ENCODE results near the gene GPR68. TPM values are rescaled to one million over a fixed set of nuclear protein-coding genes. Genes with fewer than 3 reads are reported as not detected.

Gene GPR68, protein sequence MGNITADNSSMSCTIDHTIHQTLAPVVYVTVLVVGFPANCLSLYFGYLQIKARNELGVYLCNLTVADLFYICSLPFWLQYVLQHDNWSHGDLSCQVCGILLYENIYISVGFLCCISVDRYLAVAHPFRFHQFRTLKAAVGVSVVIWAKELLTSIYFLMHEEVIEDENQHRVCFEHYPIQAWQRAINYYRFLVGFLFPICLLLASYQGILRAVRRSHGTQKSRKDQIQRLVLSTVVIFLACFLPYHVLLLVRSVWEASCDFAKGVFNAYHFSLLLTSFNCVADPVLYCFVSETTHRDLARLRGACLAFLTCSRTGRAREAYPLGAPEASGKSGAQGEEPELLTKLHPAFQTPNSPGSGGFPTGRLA
- 0.67 TPM for total RNA-seq
- long read RNA-seq, partial matches to known transcripts: 0 of 1 reads
- long read RNA-seq, other reads (novel, unspliced or antisense): 1 of 1 reads

DNA sequence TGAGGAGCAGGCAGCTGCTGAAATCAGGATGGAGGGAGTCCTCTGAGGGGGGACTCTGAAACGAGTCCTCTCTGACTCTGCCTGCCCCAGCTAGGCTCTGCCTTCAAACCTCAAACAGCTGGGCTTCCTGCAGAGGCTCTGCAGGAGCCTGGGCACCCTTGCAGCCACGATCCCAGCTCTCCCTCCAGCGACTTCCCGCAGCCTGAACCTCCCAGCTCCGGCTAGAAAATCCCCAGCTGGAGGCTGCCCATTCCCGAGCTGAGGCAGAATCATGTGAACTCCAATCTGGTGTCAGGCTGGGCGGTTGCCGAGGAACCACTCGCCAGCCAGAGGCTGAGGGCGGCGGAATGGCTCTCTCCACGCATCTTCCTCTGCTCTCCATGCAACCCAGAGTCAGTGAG lies at the start of gene GPR68:
TSS of gene GPR68 (minus strand) at position 204 of the 401 bp plus-strand sequence. CDS start 9,654 bp downstream, outside the sequence.
- DNase-seq (ENCODE audit: low spot score): no peak

DNA sequence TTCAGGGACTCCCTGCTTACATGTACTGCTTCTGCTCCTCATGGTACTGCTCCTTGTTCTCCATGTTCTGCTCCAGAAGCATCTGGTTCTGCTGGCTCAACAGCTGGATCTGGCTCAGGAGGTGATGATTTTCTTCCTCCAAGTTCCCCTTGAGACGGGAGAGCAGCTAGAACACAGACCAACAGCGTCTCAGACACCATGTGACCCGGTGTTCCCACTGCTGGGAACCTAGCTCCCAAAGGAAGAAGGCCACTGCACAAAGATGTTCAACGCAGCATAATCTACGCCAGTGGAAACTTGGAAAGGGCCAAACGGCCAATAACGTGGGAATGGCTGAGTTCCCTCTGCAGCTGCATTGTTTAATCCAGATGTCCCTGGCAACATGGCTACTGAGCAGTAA lies 49.6 kb upstream of the GPR68 start:
- no peak for DNase-seq (ENCODE audit: low spot score)

GRCh38 chr14:91293281-91293680 lies 48.8 kb upstream of the GPR68 start:
- no peak for DNase-seq (ENCODE audit: low spot score)

GRCh38 chr14:91292491-91292890 lies 48.0 kb upstream of the GPR68 start:
- no peak for DNase-seq (ENCODE audit: low spot score)

GRCh38 chr14:91291786-91292405 lies 47.4 kb upstream of the GPR68 start:
- DNase-seq (ENCODE audit: low spot score): no peak

- DNase-seq (ENCODE audit: low spot score): no peak
Measured at GRCh38 chr14:91290986-91291385, 46.5 kb upstream of the GPR68 start.

GRCh38 chr14:91289464-91289863 lies 45.0 kb upstream of the GPR68 start:
- DNase-seq (ENCODE audit: low spot score): no peak

DNA sequence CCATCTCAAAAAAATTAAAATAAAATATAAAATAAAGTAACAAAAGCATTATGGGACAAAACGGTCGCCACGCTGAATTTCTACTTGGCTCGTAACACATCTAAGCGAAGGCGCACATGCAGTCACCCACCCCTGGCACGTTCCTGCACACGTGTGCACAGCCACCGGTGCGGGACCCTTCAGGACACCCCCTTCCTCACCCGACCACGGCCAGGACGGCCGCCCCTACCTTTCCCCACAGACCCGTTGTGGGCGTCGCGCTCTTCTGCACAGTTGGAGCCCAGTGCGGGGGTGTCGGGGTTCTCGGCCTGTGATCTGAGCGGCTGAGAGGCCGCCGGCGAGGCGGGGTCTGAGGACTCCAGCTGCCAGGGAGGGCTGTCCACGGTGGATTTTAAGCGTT lies 44.4 kb upstream of the GPR68 start:
- no peak for DNase-seq (ENCODE audit: low spot score)

GRCh38 chr14:91286530-91286937 lies 42.0 kb upstream of the GPR68 start:
- DNase-seq (ENCODE audit: low spot score): no peak

DNA sequence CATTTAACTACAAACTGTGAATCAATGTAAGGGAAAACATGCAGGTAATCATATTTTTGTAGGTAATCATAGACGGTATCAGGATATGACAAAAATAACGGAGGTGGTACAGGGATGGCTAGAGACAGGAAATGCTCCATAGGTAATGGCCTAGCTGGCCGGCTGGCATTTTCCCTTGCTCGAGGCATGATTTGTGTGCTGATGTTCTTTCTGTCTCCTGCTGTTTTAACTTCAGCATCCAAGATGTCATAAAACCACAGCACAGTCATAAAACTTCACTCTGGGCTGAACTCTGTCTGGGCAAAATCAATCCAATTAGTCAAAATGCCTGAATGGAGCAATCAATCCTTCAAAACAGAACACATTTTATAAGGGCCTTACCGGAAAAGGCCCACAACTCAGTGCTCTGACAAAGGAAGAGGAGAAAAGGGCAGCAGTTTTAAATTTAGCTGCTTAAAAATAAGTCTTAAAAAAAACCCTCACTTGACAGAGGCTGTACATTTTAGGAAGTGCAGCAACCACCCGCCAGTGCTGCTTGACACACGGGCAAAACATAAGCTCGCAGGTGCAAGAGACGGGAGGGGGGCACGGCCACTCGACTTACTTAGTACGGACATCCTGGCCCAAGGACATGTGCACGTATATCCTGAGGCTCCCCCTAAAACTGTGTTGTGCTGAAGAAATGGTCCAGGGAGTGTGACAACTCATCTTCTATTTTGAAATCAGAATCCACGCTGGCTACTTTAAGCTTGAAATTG lies 40.5 kb upstream of the GPR68 start:
- DNase-seq (ENCODE audit: low spot score): no peak

- DNase-seq (ENCODE audit: low spot score): no peak
Measured at GRCh38 chr14:91284146-91284790, 39.8 kb upstream of the GPR68 start.

DNA sequence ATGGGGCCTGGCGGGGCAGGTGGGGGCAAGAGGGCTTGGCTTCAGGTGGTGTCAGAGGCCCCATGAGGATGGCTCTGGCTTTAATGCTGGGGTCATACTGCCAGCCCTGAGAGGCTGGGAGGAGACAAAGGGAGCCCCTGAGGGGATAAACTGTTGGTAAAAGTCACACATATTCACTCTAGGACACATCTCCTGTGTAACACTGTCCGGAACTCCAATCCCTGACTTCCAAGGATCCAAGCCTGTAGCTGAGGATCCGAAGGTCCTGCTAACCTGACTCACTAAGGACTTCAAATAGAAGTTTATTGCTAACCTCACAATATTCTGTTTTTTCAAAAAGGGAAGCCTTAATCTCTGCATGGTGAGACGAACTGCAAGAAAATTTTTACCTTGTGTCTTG lies 39.2 kb upstream of the GPR68 start:
- DNase-seq (ENCODE audit: low spot score): no peak

DNA sequence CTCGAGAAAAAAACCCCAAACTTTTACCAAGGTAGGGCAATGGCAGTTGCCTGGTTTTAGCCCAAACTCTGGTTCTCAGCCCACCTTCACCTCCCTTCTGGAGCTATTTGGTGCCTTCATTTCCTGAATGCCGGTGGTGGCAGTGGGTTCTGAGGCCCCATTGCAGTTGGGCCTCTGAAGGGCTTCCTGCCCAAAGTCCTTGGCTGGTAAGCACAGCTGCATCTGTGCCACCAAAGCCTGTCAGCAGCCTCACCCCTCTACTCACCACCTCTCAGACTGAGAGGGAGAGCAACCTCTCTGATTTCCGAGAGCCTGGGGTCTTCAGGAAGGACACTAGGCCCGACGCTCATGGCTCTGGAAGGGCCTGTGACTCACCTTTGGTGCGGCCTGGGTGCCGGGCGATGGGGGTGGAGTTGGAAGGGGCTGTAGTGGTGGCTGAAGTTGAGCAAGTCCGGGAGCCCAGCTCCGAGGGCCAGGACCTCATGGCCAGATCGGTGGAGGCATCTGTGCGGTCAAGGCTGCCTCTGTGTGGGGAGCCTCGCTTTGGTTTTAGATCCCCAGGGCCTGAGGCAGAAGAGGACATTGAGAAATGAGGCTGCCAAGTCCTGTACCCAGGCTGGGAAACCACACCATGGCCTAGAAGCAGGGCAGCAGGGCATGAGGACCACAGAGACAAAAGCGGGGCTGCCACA lies 38.6 kb upstream of the GPR68 start:
- no peak for DNase-seq (ENCODE audit: low spot score)

GRCh38 chr14:91281346-91281745 lies 36.8 kb upstream of the GPR68 start:
- no peak for DNase-seq (ENCODE audit: low spot score)

DNA sequence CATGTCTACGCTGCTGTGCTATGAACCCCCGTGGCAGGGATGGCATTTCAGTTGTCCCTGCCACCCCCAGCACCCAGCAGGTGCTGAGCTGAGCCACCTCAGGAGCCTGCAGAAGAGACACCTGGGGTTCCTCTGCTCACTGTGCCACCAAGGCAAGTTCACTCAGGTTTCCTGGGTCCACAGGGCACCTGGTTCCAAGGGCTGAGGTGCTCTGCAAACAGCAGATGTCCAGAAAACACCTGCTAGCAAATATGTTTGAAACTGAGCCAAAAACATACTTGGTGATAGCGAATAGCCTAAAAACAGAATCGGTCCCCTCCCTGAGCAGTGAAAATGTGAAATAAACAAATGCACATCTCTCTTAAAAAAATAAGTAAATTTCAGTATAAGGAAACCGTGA lies 35.6 kb upstream of the GPR68 start:
- no peak for DNase-seq (ENCODE audit: low spot score)

GRCh38 chr14:91279354-91279753 lies 34.9 kb upstream of the GPR68 start:
- DNase-seq (ENCODE audit: low spot score): no peak

DNA sequence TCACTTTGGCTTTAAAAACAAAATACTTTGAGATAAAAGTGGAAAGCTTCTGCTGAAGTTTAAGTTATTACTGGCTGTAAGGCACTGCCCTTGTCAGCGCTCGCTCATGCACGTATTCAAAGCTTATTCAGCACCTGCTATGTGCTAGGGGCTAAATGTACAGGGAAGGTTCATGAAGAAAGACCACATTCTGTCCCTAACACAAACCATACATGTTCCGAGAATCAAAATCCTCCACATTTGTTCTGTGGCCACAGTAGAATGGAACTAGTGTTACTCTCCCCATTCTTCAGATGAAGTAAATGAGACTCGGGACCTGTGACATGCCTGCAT lies 33.8 kb upstream of the GPR68 start:
- DNase-seq (ENCODE audit: low spot score): no peak

GRCh38 chr14:91277546-91278382 lies 33.3 kb upstream of the GPR68 start:
- no peak for DNase-seq (ENCODE audit: low spot score)

GRCh38 chr14:91274796-91275195 lies 30.3 kb upstream of the GPR68 start:
- DNase-seq (ENCODE audit: low spot score): no peak

DNA sequence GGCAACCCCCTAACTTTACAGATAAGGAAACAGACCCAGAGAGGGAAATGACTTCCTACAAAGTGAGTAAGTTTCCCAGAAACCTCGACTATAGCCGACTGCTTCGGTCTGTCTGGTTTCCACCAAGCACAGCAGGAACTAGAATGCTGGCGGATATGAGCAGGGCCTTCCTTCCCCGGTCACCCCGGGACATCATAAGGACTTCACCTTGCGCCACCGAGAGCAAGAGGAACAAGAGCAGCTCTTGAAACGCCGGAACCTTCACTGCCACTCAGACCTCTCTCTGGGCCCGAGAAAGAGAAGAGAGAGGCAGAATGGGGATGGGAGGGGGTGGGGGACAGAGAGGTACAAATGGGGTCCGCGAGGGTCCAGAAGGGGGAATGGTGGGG lies 29.4 kb upstream of the GPR68 start:
- DNase-seq (ENCODE audit: low spot score): no peak

Data from mesenteric fat pad (tissue), 1 donor.